ENCODE data around the gene TTLL4.
"Not testable (repeated sequence)": the region's sequence is repeated elsewhere in the genome, so short reads cannot be mapped to it uniquely, and the experiment has no call there.

DNA sequence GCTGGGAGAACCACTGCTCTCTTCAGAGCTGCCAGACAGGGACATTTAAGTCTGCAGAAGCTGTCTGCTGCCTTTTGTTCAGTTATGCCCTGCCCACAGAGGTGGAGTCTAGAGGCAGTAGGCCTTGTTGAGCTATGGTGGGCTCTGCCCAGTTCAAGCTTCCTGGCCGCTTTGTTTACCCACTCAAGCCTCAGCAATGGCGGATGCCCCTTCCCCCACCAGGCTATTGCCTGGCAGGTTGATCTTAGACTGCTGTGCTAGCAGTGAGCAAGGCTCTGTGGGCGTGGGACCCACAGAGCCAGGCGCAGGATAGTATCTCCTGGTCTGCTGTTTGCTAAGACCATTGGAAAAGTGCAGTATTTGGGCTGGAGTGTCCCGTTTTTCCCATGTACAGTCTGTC is 62.1 kb downstream of the TTLL4 start:
- TF ChIP-seq, protein P1, sequence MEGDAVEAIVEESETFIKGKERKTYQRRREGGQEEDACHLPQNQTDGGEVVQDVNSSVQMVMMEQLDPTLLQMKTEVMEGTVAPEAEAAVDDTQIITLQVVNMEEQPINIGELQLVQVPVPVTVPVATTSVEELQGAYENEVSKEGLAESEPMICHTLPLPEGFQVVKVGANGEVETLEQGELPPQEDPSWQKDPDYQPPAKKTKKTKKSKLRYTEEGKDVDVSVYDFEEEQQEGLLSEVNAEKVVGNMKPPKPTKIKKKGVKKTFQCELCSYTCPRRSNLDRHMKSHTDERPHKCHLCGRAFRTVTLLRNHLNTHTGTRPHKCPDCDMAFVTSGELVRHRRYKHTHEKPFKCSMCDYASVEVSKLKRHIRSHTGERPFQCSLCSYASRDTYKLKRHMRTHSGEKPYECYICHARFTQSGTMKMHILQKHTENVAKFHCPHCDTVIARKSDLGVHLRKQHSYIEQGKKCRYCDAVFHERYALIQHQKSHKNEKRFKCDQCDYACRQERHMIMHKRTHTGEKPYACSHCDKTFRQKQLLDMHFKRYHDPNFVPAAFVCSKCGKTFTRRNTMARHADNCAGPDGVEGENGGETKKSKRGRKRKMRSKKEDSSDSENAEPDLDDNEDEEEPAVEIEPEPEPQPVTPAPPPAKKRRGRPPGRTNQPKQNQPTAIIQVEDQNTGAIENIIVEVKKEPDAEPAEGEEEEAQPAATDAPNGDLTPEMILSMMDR (conservative IDR thresholded peaks at IDR 0.05; ENCODE audit: low read length), result not testable (repeated sequence)
- not testable (repeated sequence) for TF ChIP-seq EZH2phosphoT487 (IDR thresholded peaks at IDR 0.05; ENCODE audit: borderline replicate concordance, low read depth, low read length)

Measured in OCI-LY7 (cell line).